ENCODE results near the gene ZBTB45.

- no peak for TF ChIP-seq CTCF (IDR thresholded peaks at IDR 0.05)
- TF ChIP-seq EZH2 (IDR thresholded peaks at IDR 0.05; ENCODE audit: borderline replicate concordance, insufficient read depth, low read depth, low read length, poor library complexity, severe bottlenecking): no peak
Observed at GRCh38 chr19:58563034-58563573, 43.5 kb upstream of the ZBTB45 start.
